Fibroblast of mammary gland (primary cell): ENCODE results near the gene RAB5IF.
"Not testable (repeated sequence)": the region's sequence is repeated elsewhere in the genome, so short reads cannot be mapped to it uniquely, and the experiment has no call there.

ENCODE experiments used
- DNase-seq: peaks from one replicate; pipeline ENCODE4 v3.0.0-alpha.2; 2010; ENCODE audit warnings: low read depth
- H3K4me3 ChIP-seq: 2 replicates; pipeline ENCODE4 v1.5.1; 2011; ENCODE audit warnings: low read depth, mild to moderate bottlenecking, low read length, moderate library complexity; ENCODE audit not compliant: control insufficient read depth
- TF ChIP-seq, protein P1 (sequence below): conservative IDR thresholded peaks from 2 replicates; pipeline ENCODE4 v1.5.1; 2011; ENCODE audit warnings: low read depth, low read length, inconsistent platforms; ENCODE audit not compliant: control insufficient read depth, insufficient read depth

Gene RAB5IF

DNA sequence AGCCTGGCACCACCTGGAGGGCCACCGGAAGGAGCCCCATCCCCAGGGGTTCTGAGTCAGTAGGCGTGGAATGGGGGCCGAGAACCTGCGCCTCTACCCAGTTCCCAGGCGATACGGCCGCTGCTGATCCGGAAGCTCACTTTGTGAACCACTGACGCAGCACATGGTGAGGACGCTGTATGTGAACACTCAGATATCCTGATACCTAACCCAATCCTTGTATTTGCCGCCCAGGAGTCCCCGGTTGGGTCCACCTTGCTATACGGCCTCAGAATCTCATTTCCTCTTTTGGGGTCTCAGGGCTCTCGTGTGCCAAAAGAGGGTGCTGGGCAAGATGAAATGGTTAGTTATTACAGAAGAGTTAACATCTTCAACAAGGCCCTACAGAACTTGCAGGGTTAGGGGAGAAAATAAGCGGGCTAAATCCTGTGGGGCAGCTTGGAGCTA is 604 bp upstream of the RAB5IF start:
- peak overlapping the region; percentile 38 for H3K4me3 ChIP-seq
- peak; percentile 19 for DNase-seq
- TF ChIP-seq, protein P1, sequence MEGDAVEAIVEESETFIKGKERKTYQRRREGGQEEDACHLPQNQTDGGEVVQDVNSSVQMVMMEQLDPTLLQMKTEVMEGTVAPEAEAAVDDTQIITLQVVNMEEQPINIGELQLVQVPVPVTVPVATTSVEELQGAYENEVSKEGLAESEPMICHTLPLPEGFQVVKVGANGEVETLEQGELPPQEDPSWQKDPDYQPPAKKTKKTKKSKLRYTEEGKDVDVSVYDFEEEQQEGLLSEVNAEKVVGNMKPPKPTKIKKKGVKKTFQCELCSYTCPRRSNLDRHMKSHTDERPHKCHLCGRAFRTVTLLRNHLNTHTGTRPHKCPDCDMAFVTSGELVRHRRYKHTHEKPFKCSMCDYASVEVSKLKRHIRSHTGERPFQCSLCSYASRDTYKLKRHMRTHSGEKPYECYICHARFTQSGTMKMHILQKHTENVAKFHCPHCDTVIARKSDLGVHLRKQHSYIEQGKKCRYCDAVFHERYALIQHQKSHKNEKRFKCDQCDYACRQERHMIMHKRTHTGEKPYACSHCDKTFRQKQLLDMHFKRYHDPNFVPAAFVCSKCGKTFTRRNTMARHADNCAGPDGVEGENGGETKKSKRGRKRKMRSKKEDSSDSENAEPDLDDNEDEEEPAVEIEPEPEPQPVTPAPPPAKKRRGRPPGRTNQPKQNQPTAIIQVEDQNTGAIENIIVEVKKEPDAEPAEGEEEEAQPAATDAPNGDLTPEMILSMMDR = no peak

GRCh38 chr20:36606158-36607066 is 833 bp downstream of the RAB5IF start:
- TF ChIP-seq, protein P1 = no peak
- H3K4me3 ChIP-seq = peak overlapping the region; percentile 98
- peak; percentile 22 for DNase-seq

GRCh38 chr20:36607586-36608387 is 2.2 kb downstream of the RAB5IF start:
- DNase-seq = no peak
- no peak overlapping the region for H3K4me3 ChIP-seq
- TF ChIP-seq, protein P1 = no peak

- not testable (repeated sequence) for H3K4me3 ChIP-seq, DNase-seq
Observed at GRCh38 chr20:36608388-36608728, 2.8 kb downstream of the RAB5IF start.

- DNase-seq = no peak
- TF ChIP-seq, protein P1 = no peak
- no peak overlapping the region for H3K4me3 ChIP-seq
Observed at GRCh38 chr20:36611625-36612024, 6.0 kb downstream of the RAB5IF start.

- no peak overlapping the region for H3K4me3 ChIP-seq
- no peak for DNase-seq
- TF ChIP-seq, protein P1 = no peak
Observed at GRCh38 chr20:36613974-36614373, 8.4 kb downstream of the RAB5IF start.
